Mucosa of rectum (tissue), 2 donors: ENCODE results near the gene STRN4.

Experiments
- H3K27ac ChIP-seq, 2 donors: one replicate each; pipeline ENCODE4 v1.7.0; 2013; ENCODE audit warnings: inconsistent platforms in 2 of 2, low read depth in 2 of 2, low read length in 2 of 2
- H3K27me3 ChIP-seq, 2 donors: one replicate each; pipeline ENCODE4 v1.7.0; 2013; ENCODE audit warnings: low read length in 2 of 2; ENCODE audit not compliant: control insufficient read depth in 2 of 2, insufficient read depth in 2 of 2
- H3K36me3 ChIP-seq, 2 donors: one replicate each; pipeline ENCODE4 v1.7.0; 2013; ENCODE audit warnings: low read length in 2 of 2; ENCODE audit not compliant: control insufficient read depth in 2 of 2, insufficient read depth in 2 of 2
- H3K4me1 ChIP-seq, 2 donors: one replicate each; pipeline ENCODE4 v1.7.0; 2013; ENCODE audit warnings: low read length in 2 of 2, mild to moderate bottlenecking in 1 of 2; ENCODE audit not compliant: control insufficient read depth in 2 of 2, insufficient read depth in 2 of 2
- H3K4me3 ChIP-seq, 2 donors: one replicate each; pipeline ENCODE4 v1.7.0; 2013; ENCODE audit warnings: low read length in 2 of 2
- H3K9ac ChIP-seq, 2 donors: one replicate each; pipeline ENCODE4 v1.7.0; 2013; ENCODE audit warnings: low read length in 2 of 2, low read depth in 1 of 2, mild to moderate bottlenecking in 1 of 2
- H3K9me3 ChIP-seq, 2 donors: one replicate each; pipeline ENCODE4 v1.7.0; 2013; ENCODE audit warnings: low read length in 2 of 2; ENCODE audit not compliant: control insufficient read depth in 2 of 2
- donor health status: healthy.
- donor health status: Normal muscosa, but diverticular disease.

STRN4 gene

GRCh38 chr19:46720503-46721239 is 25.6 kb downstream of the STRN4 start:
- Histone ChIP-seq H3K27ac (no peak overlapping the region), H3K9me3 (no peaks in the 10 kb centered on the region), H3K36me3 (peaks cover 45 to 48% of the 10 kb centered on the region in 2 donors), H3K4me3 (no peak overlapping the region), H3K27me3 (no peaks in the 10 kb centered on the region), H3K9ac (no peak overlapping the region), H3K4me1 (peaks cover 11 to 17% of the 10 kb centered on the region in 2 donors)

GRCh38 chr19:46719629-46720502 is 26.4 kb downstream of the STRN4 start:
- Histone ChIP-seq H3K4me3 (no peak overlapping the region), H3K4me1 (peaks cover 19 to 24% of the 10 kb centered on the region in 2 donors), H3K27me3 (no peaks in the 10 kb centered on the region), H3K36me3 (peaks cover 38 to 40% of the 10 kb centered on the region in 2 donors), H3K9me3 (no peaks in the 10 kb centered on the region), H3K27ac (no peak overlapping the region), H3K9ac (no peak overlapping the region)

GRCh38 chr19:46718934-46719622 is 27.2 kb downstream of the STRN4 start:
- no peak overlapping the region for H3K9ac ChIP-seq
- no peak overlapping the region for H3K4me3 ChIP-seq
- no peaks in the 10 kb centered on the region for H3K27me3 ChIP-seq
- peaks cover 30 to 34% of the 10 kb centered on the region in 2 donors for H3K36me3 ChIP-seq
- H3K9me3 ChIP-seq = no peaks in the 10 kb centered on the region
- H3K27ac ChIP-seq = peak overlapping the region in 1 of 2 donors; percentile 83
- peaks cover 22 to 27% of the 10 kb centered on the region in 2 donors for H3K4me1 ChIP-seq

DNA sequence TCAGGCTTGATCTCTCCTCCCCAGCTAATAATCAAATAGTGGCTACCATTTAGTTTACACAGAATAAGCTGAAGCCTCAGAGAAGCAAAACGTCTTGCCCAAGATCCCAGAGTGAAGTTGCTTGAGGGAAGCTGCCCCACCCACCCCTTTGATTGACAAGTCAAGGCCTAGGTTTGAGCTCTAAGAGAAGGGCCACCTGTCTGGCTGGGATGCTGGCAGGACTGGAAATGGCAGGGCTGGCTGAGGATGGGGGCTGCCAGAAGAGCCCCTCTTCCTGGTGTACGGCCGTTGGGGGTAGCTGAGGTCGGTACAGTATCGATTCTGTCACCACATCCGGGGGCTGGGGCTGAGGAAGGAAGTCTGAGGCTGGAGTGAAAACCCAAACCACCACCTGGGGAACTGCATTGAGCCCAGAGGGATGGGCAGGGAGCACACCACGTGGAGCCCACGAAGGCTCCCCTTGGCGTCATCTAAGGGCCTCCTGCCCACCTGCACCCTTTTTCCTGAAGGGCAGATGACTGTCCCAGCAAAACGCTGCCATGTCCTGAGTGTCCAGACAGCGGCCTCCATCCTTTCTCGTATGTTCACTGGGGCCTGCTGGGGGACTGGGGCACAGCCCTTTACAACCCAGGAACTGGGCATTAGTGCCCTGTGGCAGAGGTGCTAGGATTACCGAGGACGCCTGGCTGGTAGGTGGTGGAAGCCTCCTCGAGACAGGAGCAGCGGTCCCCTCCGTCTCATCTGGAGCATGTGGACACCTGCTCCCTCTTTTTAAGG is 27.9 kb downstream of the STRN4 start:
- H3K36me3 ChIP-seq = peaks cover 27 to 29% of the 10 kb centered on the region in 2 donors
- no peaks in the 10 kb centered on the region for H3K9me3 ChIP-seq
- peak overlapping the region in 1 of 2 donors; percentile 90 for H3K4me3 ChIP-seq
- no peaks in the 10 kb centered on the region for H3K27me3 ChIP-seq
- H3K4me1 ChIP-seq = peaks cover 22 to 28% of the 10 kb centered on the region in 2 donors
- H3K27ac ChIP-seq = peak overlapping the region; percentile 35 to 83
- H3K9ac ChIP-seq = peak overlapping the region; percentile 47 to 89

GRCh38 chr19:46717716-46718143 is 28.5 kb downstream of the STRN4 start:
- no peaks in the 10 kb centered on the region for H3K9me3 ChIP-seq
- peak overlapping the region; percentile 87 to 89 for H3K9ac ChIP-seq
- peaks cover 22% of the 10 kb centered on the region in 2 donors for H3K36me3 ChIP-seq
- H3K27ac ChIP-seq = peak overlapping the region; percentile 35 to 83
- peak overlapping the region; percentile 85 to 90 for H3K4me3 ChIP-seq
- H3K27me3 ChIP-seq = no peaks in the 10 kb centered on the region
- H3K4me1 ChIP-seq = peaks cover 22 to 29% of the 10 kb centered on the region in 2 donors

- Histone ChIP-seq H3K9me3 (no peaks in the 10 kb centered on the region), H3K4me1 (peaks cover 22 to 29% of the 10 kb centered on the region in 2 donors), H3K9ac (peak within 1 kb of the TSS; percentile 87 to 89), H3K27me3 (no peaks in the 10 kb centered on the region), H3K4me3 (peak within 1 kb of the TSS; percentile 85 to 90), H3K36me3 (peaks cover 17 to 18% of the 10 kb centered on the region in 2 donors), H3K27ac (peak within 1 kb of the TSS; percentile 83 to 85)
These were observed 29.1 kb downstream of the STRN4 start, which contains the start of gene PRKD2 for GRCh38 chr19:46717034-46717715. Gene PRKD2, minus strand, starts transcription at chr19:46717114. Its CDS starts 744 bp downstream, at chr19:46716370.

DNA sequence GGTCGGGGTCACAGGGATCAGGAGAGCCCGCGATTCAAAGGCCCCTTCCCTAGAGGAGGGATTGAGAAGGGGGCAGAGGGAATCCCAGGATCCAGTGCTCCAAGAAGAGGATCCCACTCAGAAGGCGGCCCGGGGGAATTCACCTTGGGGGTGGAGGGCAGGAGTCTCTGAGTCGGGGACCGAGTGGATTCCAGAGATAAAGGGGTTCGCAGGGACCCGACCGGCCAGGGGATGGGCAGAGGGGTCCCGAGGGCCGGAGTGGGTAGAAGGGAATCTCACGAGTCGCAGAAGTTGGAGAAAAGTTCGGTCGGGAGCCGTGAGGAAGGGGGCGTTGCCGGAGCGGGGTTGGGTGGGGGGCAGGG is 29.6 kb downstream of the STRN4 start:
- Histone ChIP-seq H3K4me1 (peaks cover 22 to 29% of the 10 kb centered on the region in 2 donors), H3K9me3 (no peaks in the 10 kb centered on the region), H3K36me3 (peaks cover 13 to 14% of the 10 kb centered on the region in 2 donors), H3K9ac (peak overlapping the region; percentile 78 to 83), H3K4me3 (peak overlapping the region; percentile 85 to 90), H3K27ac (peak overlapping the region; percentile 83 to 85), H3K27me3 (no peaks in the 10 kb centered on the region)

DNA sequence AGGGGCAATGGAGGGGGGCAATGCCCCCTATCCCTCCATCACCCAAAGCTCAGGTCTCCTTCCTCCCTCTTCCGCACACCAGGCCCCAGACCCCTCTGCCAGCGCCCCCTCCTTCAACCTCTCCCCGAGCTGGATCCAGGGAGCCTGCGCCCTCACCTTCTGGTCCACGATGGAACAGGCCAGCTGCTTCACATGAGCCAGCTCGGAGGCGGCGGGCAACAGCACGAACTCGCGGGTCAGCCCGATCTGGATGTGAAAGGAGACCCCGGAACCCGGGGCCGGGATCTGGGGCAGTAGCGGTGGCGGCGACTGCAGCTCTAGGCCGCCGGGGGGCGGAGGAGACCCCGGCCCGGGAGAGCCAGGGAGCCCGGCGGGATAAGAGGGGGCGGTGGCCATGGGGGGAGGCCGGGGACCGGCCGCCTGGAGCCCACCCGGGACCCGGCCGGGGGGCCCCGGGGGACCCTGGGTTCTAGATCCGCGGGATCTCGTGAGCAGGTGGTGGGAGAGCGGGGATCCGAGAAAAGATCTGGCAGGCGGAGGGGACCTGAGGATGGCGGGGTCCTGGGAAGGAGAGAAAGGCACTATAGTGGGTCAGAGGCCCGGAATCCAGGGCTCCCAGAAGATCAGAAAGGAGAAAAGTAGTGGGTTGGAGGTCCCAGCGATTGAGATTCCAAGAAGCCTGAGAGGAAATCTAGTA is 30.1 kb downstream of the STRN4 start:
- peaks cover 22 to 29% of the 10 kb centered on the region in 2 donors for H3K4me1 ChIP-seq
- H3K9me3 ChIP-seq = no peaks in the 10 kb centered on the region
- peak overlapping the region; percentile 85 to 90 for H3K4me3 ChIP-seq
- H3K27ac ChIP-seq = peak overlapping the region; percentile 83 to 85
- H3K9ac ChIP-seq = peak overlapping the region; percentile 78 to 83
- no peaks in the 10 kb centered on the region for H3K27me3 ChIP-seq
- H3K36me3 ChIP-seq = peaks cover 8 to 10% of the 10 kb centered on the region in 2 donors
